Stomach smooth muscle (tissue), 2 donors: ENCODE data around the gene ANKDD1B.

ENCODE experiments used
- H3K27ac ChIP-seq: one replicate; pipeline ENCODE4 v1.7.0; 2013; ENCODE audit warnings: mild to moderate bottlenecking, low read length, inconsistent platforms
- H3K27me3 ChIP-seq, 2 donors: one replicate each; pipeline ENCODE4 v1.7.0; 2013; ENCODE audit warnings: low read length in 2 of 2; ENCODE audit not compliant: insufficient read depth in 2 of 2, control insufficient read depth in 1 of 2
- H3K36me3 ChIP-seq, 2 donors: one replicate each; pipeline ENCODE4 v1.7.0; 2013; ENCODE audit warnings: low read length in 2 of 2; ENCODE audit not compliant: control insufficient read depth in 2 of 2, insufficient read depth in 2 of 2
- H3K4me1 ChIP-seq: one replicate; pipeline ENCODE4 v1.7.0; 2013; ENCODE audit warnings: low read length; ENCODE audit not compliant: control insufficient read depth, insufficient read depth
- H3K4me3 ChIP-seq, 2 donors: one replicate each; pipeline ENCODE4 v1.7.0; 2013; ENCODE audit warnings: low read length in 2 of 2
- H3K9ac ChIP-seq, 2 donors: one replicate each; pipeline ENCODE4 v1.7.0; 2013; ENCODE audit warnings: low read length in 2 of 2, mild to moderate bottlenecking in 1 of 2
- H3K9me3 ChIP-seq, 2 donors: one replicate each; pipeline ENCODE4 v1.7.0; 2013; ENCODE audit warnings: low read length in 2 of 2; ENCODE audit not compliant: control insufficient read depth in 2 of 2
- donor health status: healthy.
- donor health status: Pancreatic carcinoma.

The ANKDD1B gene

DNA sequence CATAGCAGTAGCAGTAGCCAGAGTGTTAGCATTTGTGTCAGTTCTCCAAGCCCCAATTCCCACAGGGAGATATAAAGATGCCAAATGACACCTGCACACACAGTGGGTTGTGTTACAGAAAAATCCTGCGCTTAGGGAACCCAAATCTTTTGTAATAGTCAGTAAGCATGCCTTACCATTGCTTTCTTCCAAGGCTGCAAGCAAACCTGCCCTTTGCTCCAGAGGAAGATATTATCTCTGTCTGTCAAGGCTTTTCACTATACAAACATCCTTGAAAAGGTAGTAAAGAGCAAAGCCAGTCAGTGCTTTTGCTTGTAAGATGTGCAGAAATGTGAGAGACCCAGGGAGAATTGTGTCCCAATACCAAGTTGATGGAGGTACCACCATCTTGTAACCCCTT lies 2.9 kb downstream of the ANKDD1B start:
- H3K27ac ChIP-seq: no peak overlapping the region
- H3K4me3 ChIP-seq: no peak overlapping the region
- no peaks in the 10 kb centered on the region for H3K9me3 ChIP-seq
- peaks cover 7% of the 10 kb centered on the region for H3K4me1 ChIP-seq
- H3K36me3 ChIP-seq: no peaks in the 10 kb centered on the region
- no peaks in the 10 kb centered on the region for H3K27me3 ChIP-seq
- H3K9ac ChIP-seq: no peak overlapping the region

DNA sequence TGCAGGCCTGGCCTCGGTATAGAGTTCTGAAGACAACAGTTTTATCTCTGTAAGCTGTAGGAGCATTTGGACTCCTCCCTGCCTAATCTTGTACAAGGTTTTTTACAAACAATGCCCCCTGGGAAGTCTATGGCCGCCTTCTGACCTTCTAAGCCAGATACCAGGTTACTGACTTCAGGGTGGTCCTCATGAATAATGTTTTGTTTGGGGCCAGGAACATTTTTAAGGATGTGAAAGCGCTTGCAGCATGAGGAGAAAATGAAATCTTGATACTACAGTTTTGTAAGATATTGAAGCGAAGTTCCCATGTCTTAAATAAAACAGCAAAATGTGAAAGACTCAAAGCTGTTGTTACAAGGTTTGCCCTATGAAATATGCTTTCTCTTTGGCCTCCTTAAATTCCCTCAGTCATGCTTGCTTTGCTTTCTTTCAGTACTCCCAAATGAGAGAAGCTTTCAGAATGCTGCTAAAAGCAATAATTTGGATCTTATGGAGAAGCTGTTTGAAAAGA lies 5.2 kb downstream of the ANKDD1B start:
- H3K9ac ChIP-seq: no peak overlapping the region
- H3K27me3 ChIP-seq: no peaks in the 10 kb centered on the region
- H3K9me3 ChIP-seq: no peaks in the 10 kb centered on the region
- no peak overlapping the region for H3K27ac ChIP-seq
- no peak overlapping the region for H3K4me3 ChIP-seq
- H3K36me3 ChIP-seq: no peaks in the 10 kb centered on the region
- peaks cover 4% of the 10 kb centered on the region for H3K4me1 ChIP-seq

DNA sequence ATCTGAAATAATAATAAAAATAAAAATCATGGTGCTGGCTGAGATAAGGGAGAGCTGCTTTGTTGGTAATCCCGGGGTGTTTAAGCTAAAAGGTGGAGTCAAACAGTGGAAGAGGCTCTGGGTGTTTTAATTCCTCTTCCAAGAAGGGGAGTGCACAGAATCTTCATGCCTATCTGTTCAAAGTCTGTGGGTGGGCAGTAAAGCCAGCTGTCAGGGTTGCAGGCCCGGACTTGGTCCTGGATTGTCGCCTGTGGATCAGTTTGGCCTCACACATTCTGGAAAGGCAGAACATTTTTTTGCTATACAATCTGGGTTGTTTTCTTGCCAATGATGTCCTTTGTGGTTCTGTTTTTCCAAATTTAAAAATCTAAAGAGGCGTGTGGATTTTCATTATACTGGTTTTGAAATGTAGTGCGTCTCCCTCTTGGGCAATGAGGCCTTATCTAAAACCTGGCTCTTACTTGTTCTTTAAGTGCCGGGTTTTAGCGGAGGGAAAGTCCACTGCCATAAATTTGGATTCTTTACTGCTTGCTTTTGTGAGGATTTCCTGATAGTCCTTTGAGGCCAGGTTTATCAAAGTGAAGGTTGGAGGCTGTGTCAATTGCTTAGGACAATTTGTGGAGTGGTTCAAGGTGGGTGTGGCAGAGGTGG lies 5.8 kb downstream of the ANKDD1B start:
- Histone ChIP-seq H3K9me3 (no peaks in the 10 kb centered on the region), H3K4me1 (no peaks in the 10 kb centered on the region), H3K36me3 (no peaks in the 10 kb centered on the region), H3K9ac (no peak overlapping the region), H3K4me3 (no peak overlapping the region), H3K27me3 (no peaks in the 10 kb centered on the region), H3K27ac (no peak overlapping the region)

DNA sequence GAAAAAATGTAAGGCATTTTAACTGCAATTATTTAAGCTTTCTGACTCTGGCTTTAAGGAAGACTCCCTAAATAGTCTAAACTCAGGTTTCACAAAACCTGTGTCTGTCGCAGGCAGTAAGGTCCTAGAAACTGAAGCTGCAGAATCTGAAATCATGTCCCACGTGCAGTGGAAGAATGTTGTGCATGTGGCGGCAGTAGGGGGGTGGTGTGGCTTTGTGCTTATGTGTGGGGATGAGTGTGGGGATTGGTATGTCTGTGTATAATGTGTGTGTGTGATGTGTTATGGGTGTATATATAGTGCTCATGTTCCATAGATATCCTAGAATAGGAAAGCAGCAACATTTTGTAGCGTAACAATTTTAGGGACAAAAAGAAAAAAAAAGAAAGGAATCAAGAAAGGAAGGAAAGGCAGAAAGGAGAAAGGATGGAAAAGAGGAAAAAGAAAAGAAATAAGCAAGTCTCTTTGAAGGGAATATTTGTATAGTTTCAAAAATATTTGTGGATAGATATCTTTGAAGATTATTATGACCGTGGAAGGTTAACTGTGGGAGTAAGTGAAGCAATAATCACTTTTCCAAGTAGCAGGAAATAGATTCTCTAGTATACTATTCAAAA lies 6.6 kb downstream of the ANKDD1B start:
- no peaks in the 10 kb centered on the region for H3K4me1 ChIP-seq
- H3K36me3 ChIP-seq: no peaks in the 10 kb centered on the region
- no peak overlapping the region for H3K27ac ChIP-seq
- H3K9me3 ChIP-seq: no peaks in the 10 kb centered on the region
- H3K4me3 ChIP-seq: no peak overlapping the region
- H3K27me3 ChIP-seq: no peaks in the 10 kb centered on the region
- H3K9ac ChIP-seq: no peak overlapping the region

GRCh38 chr5:75620184-75620959 lies 9.1 kb downstream of the ANKDD1B start:
- no peaks in the 10 kb centered on the region for H3K4me1 ChIP-seq
- H3K36me3 ChIP-seq: no peaks in the 10 kb centered on the region
- no peak overlapping the region for H3K27ac ChIP-seq
- no peak overlapping the region for H3K4me3 ChIP-seq
- no peaks in the 10 kb centered on the region for H3K9me3 ChIP-seq
- no peaks in the 10 kb centered on the region for H3K27me3 ChIP-seq
- H3K9ac ChIP-seq: no peak overlapping the region

DNA sequence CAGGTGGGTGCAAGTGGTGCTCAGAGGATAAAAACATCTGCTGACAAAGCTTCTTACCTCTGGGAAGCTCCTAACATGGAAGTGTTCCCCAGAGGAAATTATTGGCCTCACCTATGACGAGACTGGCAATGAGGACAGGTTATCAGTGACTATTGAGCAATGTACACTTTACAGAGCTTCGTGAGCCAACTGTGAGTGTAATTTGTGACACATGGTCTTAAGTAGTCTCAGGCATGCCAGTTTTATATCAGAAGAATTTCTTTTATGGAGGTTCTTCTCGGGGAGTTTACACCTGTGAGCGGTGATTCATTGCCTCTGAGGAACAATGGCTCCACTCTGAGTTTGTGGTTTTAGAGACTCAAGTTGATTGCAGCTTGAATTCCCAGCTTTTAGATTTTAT lies 11.3 kb downstream of the ANKDD1B start:
- Histone ChIP-seq H3K36me3 (no peaks in the 10 kb centered on the region), H3K27me3 (no peaks in the 10 kb centered on the region), H3K27ac (no peak overlapping the region), H3K4me1 (no peaks in the 10 kb centered on the region), H3K9me3 (no peaks in the 10 kb centered on the region), H3K4me3 (no peak overlapping the region), H3K9ac (no peak overlapping the region)

DNA sequence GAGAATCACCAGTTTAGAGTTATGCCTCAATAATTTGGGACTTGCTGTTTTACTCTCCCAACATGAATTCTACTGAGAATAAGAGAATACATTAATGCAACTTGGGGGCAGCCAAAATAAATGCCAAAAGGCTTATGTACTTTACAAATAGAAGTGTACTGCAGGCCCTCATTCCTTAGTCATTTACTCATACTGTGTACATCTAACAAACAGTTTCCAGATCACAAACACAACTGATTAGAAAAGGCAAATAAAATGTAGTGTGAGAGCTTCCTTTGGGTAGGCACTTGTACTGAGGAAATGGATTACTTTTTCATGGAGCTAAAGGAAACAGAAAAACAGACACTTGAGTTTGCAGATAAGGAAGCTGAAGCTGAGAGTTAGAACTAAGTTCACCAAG lies 12.6 kb downstream of the ANKDD1B start:
- H3K36me3 ChIP-seq: no peaks in the 10 kb centered on the region
- no peaks in the 10 kb centered on the region for H3K4me1 ChIP-seq
- H3K27me3 ChIP-seq: no peaks in the 10 kb centered on the region
- H3K9ac ChIP-seq: no peak overlapping the region
- H3K4me3 ChIP-seq: no peak overlapping the region
- H3K9me3 ChIP-seq: no peaks in the 10 kb centered on the region
- no peak overlapping the region for H3K27ac ChIP-seq

GRCh38 chr5:75626959-75627358 lies 15.7 kb downstream of the ANKDD1B start:
- Histone ChIP-seq H3K36me3 (no peaks in the 10 kb centered on the region), H3K9me3 (no peaks in the 10 kb centered on the region), H3K9ac (no peak overlapping the region), H3K27me3 (no peaks in the 10 kb centered on the region), H3K4me1 (no peaks in the 10 kb centered on the region), H3K27ac (no peak overlapping the region), H3K4me3 (no peak overlapping the region)

DNA sequence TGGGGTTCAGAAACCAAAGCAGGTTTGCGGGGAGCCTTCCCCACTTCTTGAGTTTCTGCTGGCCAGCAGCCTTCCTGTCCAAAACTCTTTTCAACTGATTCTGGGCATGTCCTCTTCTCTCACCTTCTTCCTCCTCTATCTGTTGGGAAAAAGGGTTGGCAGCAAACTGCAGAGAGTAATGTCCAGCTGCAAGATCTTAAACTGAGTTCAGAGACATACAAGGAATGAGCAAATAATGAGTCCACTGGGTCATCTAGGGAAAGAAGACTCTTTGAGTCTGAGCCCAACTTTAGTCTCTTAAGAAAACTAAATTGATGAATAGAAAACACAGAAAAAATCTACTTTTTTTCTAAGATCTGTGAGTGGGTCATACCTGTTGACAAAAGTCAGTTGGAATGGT lies 16.5 kb downstream of the ANKDD1B start:
- Histone ChIP-seq H3K4me1 (no peaks in the 10 kb centered on the region), H3K4me3 (no peak overlapping the region), H3K9me3 (no peaks in the 10 kb centered on the region), H3K27ac (no peak overlapping the region), H3K27me3 (no peaks in the 10 kb centered on the region), H3K36me3 (no peaks in the 10 kb centered on the region), H3K9ac (no peak overlapping the region)

DNA sequence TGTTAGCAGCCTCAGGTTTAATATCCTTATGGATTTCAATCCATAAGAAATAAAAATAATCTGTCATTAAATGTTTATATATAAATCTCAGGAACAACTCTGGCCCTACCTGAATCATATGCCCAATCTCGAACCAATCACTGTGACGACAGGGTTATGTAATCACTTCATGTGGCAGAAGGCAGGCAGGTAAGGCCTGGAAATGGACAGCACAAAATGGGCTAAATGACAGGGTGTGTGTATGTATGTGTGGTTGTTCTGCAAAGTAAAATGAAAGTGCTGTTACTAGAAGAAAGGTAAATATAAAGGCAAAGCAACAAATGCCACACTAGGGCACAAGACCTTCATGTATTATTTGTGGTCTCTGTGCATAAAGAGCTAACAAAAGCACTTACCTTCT lies 19.6 kb downstream of the ANKDD1B start:
- H3K27me3 ChIP-seq: no peaks in the 10 kb centered on the region
- no peaks in the 10 kb centered on the region for H3K36me3 ChIP-seq
- no peak overlapping the region for H3K4me3 ChIP-seq
- no peak overlapping the region for H3K9ac ChIP-seq
- no peaks in the 10 kb centered on the region for H3K9me3 ChIP-seq
- no peak overlapping the region for H3K27ac ChIP-seq
- no peaks in the 10 kb centered on the region for H3K4me1 ChIP-seq

- Histone ChIP-seq H3K4me1 (no peaks in the 10 kb centered on the region), H3K9me3 (no peaks in the 10 kb centered on the region), H3K36me3 (no peaks in the 10 kb centered on the region), H3K9ac (no peak overlapping the region), H3K27me3 (no peaks in the 10 kb centered on the region), H3K27ac (no peak overlapping the region), H3K4me3 (no peak overlapping the region)
These were observed 21.1 kb downstream of the ANKDD1B start for GRCh38 chr5:75632321-75632720.
